Measurements from ENCODE around the gene DUOXA1. TPM values are rescaled to one million over a fixed set of nuclear protein-coding genes. Genes with fewer than 3 reads are reported as not detected.

Gene DUOXA1
- polyA plus RNA-seq, 1 donor, result 0.15 TPM

DNA sequence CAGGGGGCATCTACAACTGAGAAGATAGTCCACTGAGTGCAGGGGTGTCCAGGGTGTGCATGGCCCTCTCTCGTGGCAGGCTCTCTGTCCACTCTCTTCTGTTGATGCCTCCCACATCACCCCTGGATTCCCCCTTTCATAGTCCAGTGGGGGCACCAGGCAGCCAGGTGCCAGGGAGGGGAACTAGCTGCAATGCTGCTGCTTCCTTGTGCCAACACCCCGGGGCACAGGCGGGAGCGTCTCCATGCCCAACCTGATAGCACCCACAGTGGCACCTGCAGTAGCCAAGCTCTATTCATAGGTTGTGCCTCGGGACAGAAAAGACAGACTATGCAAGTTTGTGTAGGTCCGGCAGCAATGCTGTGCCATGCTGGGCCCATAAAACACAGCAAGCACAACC, 27.5 kb downstream of the DUOXA1 start:
- H3K27ac ChIP-seq (ENCODE audit: low read length), result no peak overlapping the region
- H3K36me3 ChIP-seq (ENCODE audit: control insufficient read depth, insufficient read depth, low read length), result no peaks in the 10 kb centered on the region
- no peaks in the 10 kb centered on the region for H3K9me3 ChIP-seq (ENCODE audit: control insufficient read depth, low read depth, low read length)
- peaks cover 27% of the 10 kb centered on the region for H3K27me3 ChIP-seq (ENCODE audit: control insufficient read depth, insufficient read depth, low read length)
- H3K4me3 ChIP-seq (ENCODE audit: low read length), result no peak overlapping the region
- WGBS (ENCODE audit: insufficient coverage, low lambda C conversion rate), result no CpG with 5 or more reads among the region's 6 CpGs
- DNase-seq, result no peak
- no peaks in the 10 kb centered on the region for H3K4me1 ChIP-seq (ENCODE audit: control insufficient read depth, insufficient read depth, low read length)

DNA sequence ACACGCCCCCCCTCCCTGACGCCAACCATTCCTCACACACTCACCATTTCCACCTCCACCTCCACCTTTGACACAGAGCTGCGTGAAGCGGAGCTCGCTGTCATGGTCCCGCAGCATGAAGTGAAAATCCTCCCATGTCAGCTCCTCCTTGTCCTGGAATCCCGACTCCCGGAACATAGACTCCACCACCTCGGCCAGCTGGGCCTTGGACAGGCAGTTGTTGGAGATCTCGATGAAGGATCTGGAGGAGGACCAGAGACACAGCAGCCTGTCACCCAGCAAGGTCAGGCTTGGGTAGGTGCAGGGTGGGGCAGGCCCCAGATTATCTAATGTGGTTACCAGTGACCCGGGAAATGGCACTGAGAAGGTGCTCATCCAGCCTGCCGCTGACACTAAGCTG, 27.9 kb downstream of the DUOXA1 start:
- Histone ChIP-seq H3K27ac (ENCODE audit: low read length) (no peak overlapping the region), H3K9me3 (ENCODE audit: control insufficient read depth, low read depth, low read length) (no peaks in the 10 kb centered on the region), H3K4me3 (ENCODE audit: low read length) (no peak overlapping the region), H3K36me3 (ENCODE audit: control insufficient read depth, insufficient read depth, low read length) (no peaks in the 10 kb centered on the region), H3K27me3 (ENCODE audit: control insufficient read depth, insufficient read depth, low read length) (peaks cover 23% of the 10 kb centered on the region), H3K4me1 (ENCODE audit: control insufficient read depth, insufficient read depth, low read length) (no peaks in the 10 kb centered on the region)
- no CpG with 5 or more reads among the region's 12 CpGs for WGBS (ENCODE audit: insufficient coverage, low lambda C conversion rate)
- no peak for DNase-seq

DNA sequence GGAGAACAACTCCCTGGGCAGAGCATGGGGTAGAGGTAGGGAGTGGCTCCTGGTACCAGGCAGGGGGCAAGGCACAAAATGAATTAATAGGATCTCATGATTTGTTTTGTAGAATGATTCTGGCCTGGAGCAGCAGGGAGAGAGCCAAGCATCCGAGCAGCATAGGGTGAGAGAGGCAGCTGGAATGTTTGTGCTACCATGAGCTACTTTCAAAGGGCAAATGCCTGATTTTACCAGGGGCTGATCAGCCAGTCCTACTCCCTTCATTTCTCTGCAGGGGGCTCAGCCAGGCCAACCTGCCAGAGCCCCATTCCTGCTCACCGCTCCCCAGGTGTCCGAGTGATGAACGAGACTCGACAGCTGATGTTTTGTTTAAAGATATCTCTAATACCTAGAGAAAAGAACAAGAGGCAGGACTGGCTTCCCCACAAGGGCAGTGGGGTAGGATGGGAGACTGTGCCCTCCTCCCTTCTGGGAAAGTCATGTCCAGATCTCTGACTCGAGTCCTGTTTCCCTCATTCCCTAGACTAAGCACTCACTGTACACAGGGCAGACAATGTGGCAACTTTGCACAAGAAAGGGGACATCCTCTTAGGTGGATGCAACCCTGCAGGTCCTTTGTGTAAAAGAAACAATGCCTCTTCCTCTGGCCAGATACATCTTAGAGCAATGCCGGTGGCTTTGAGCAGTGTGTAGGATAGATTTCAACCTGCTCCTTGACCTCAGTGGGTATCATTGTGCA, 28.6 kb downstream of the DUOXA1 start:
- no peaks in the 10 kb centered on the region for H3K9me3 ChIP-seq (ENCODE audit: control insufficient read depth, low read depth, low read length)
- no peak overlapping the region for H3K27ac ChIP-seq (ENCODE audit: low read length)
- H3K4me3 ChIP-seq (ENCODE audit: low read length), result no peak overlapping the region
- no peaks in the 10 kb centered on the region for H3K4me1 ChIP-seq (ENCODE audit: control insufficient read depth, insufficient read depth, low read length)
- DNase-seq, result no peak
- peaks cover 16% of the 10 kb centered on the region for H3K27me3 ChIP-seq (ENCODE audit: control insufficient read depth, insufficient read depth, low read length)
- H3K36me3 ChIP-seq (ENCODE audit: control insufficient read depth, insufficient read depth, low read length), result no peaks in the 10 kb centered on the region
- no CpG with 5 or more reads among the region's 7 CpGs for WGBS (ENCODE audit: insufficient coverage, low lambda C conversion rate)

DNA sequence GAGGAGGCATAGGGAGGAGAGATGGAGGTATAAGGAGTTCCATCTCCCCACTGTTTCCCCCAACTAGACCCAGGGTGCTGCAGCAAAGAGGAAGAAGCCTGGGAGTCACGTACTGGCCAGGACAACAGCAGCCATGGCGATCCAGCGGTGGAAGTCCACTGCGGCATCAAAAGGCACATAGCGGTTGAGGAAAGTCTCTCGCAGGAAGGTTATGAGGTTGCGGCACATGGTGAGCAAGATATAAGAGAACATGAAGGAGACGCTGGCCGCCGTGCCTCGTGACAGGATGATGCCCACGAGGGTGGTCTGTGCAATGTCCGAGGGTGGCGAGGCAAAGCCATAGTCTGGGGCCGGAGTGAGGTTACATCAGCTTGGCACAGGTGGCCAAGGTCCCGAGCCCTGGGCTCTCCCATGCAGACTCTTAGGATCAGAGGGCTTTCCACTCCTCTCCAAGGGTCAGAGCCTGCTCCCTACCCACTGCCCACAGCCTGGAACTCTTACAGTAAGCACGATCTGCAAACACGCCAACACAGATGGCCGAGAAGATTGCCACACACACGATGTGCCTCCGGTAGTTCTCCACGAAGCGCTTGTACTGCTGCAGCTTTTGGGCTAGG, 30.0 kb downstream of the DUOXA1 start:
- H3K27ac ChIP-seq (ENCODE audit: low read length), result no peak overlapping the region
- H3K4me1 ChIP-seq (ENCODE audit: control insufficient read depth, insufficient read depth, low read length), result no peaks in the 10 kb centered on the region
- WGBS (ENCODE audit: insufficient coverage, low lambda C conversion rate), result no CpG with 5 or more reads among the region's 23 CpGs
- H3K36me3 ChIP-seq (ENCODE audit: control insufficient read depth, insufficient read depth, low read length), result no peaks in the 10 kb centered on the region
- H3K4me3 ChIP-seq (ENCODE audit: low read length), result no peak overlapping the region
- DNase-seq, result no peak
- no peaks in the 10 kb centered on the region for H3K9me3 ChIP-seq (ENCODE audit: control insufficient read depth, low read depth, low read length)
- peaks cover 9% of the 10 kb centered on the region for H3K27me3 ChIP-seq (ENCODE audit: control insufficient read depth, insufficient read depth, low read length)

DNA sequence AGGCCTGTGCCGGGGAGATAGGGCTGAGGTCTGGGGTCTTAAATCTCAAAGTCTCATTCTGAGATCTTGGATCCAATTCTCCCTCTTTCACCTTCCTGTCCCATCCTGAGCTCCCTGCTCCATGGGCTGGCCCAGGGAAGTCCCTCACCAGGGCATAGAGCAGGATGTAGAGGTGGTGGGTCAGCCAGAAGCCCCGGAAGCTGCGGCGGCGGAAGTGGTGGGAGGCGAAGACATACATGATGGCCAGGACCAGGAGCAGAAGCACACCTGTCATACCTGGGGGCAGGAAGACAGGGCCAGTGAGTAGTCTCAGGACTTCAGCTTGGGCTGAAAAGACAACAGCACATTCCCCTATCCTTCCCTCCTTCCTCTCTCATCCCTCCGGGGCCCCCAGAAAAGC, 32.2 kb downstream of the DUOXA1 start:
- H3K27me3 ChIP-seq (ENCODE audit: control insufficient read depth, insufficient read depth, low read length), result peaks cover 14% of the 10 kb centered on the region
- no CpG with 5 or more reads among the region's 7 CpGs for WGBS (ENCODE audit: insufficient coverage, low lambda C conversion rate)
- H3K4me1 ChIP-seq (ENCODE audit: control insufficient read depth, insufficient read depth, low read length), result no peaks in the 10 kb centered on the region
- no peak overlapping the region for H3K4me3 ChIP-seq (ENCODE audit: low read length)
- DNase-seq, result no peak
- no peaks in the 10 kb centered on the region for H3K36me3 ChIP-seq (ENCODE audit: control insufficient read depth, insufficient read depth, low read length)
- no peaks in the 10 kb centered on the region for H3K9me3 ChIP-seq (ENCODE audit: control insufficient read depth, low read depth, low read length)
- H3K27ac ChIP-seq (ENCODE audit: low read length), result no peak overlapping the region

DNA sequence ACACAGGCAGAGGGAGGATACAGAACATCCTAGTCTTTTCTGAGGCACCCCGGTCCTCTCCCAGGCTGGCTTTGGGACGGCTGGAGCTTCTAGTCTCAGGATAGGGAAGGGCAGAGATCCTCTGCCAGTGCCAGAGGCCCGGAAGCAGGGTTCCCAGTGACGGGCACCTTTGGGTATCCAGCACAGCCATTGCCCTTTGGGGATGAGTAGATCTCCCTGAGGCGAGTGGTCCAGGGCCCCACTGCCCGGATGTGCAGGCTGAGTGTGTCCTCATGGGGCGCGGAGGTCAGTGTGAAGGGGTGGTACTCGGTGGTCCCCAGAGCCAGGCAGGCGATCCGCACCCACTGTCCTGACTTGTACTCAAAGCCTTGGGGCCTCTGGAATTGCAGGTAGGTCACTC, 34.0 kb downstream of the DUOXA1 start:
- WGBS (ENCODE audit: insufficient coverage, low lambda C conversion rate), result no CpG with 5 or more reads among the region's 11 CpGs
- H3K27ac ChIP-seq (ENCODE audit: low read length), result no peak overlapping the region
- no peak for DNase-seq
- no peaks in the 10 kb centered on the region for H3K9me3 ChIP-seq (ENCODE audit: control insufficient read depth, low read depth, low read length)
- no peaks in the 10 kb centered on the region for H3K36me3 ChIP-seq (ENCODE audit: control insufficient read depth, insufficient read depth, low read length)
- peaks cover 20% of the 10 kb centered on the region for H3K27me3 ChIP-seq (ENCODE audit: control insufficient read depth, insufficient read depth, low read length)
- no peak overlapping the region for H3K4me3 ChIP-seq (ENCODE audit: low read length)
- H3K4me1 ChIP-seq (ENCODE audit: control insufficient read depth, insufficient read depth, low read length), result no peaks in the 10 kb centered on the region

DNA sequence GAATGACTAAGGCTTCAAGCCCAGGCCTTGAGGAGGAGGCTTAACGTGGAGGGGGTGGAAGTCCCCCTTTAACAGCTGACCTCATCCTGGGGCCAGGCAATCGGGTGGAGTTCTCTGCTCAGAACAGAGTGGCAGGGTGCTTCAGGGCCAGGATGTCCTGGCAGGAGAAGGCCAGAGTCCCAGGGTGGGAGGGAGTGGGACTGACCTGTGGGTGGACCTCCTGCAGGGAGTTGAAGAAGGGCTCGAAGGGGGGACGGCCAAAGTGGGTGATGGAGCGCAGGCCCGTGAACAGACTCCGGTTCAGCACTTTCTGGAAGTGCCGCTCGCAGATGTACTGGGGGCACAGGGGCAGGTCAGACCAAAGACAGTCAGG, 35.3 kb downstream of the DUOXA1 start:
- H3K4me3 ChIP-seq (ENCODE audit: low read length), result no peak overlapping the region
- DNase-seq, result no peak
- no peaks in the 10 kb centered on the region for H3K4me1 ChIP-seq (ENCODE audit: control insufficient read depth, insufficient read depth, low read length)
- H3K27ac ChIP-seq (ENCODE audit: low read length), result no peak overlapping the region
- H3K36me3 ChIP-seq (ENCODE audit: control insufficient read depth, insufficient read depth, low read length), result no peaks in the 10 kb centered on the region
- H3K9me3 ChIP-seq (ENCODE audit: control insufficient read depth, low read depth, low read length), result no peaks in the 10 kb centered on the region
- peaks cover 24% of the 10 kb centered on the region for H3K27me3 ChIP-seq (ENCODE audit: control insufficient read depth, insufficient read depth, low read length)
- no CpG with 5 or more reads among the region's 9 CpGs for WGBS (ENCODE audit: insufficient coverage, low lambda C conversion rate)

DNA sequence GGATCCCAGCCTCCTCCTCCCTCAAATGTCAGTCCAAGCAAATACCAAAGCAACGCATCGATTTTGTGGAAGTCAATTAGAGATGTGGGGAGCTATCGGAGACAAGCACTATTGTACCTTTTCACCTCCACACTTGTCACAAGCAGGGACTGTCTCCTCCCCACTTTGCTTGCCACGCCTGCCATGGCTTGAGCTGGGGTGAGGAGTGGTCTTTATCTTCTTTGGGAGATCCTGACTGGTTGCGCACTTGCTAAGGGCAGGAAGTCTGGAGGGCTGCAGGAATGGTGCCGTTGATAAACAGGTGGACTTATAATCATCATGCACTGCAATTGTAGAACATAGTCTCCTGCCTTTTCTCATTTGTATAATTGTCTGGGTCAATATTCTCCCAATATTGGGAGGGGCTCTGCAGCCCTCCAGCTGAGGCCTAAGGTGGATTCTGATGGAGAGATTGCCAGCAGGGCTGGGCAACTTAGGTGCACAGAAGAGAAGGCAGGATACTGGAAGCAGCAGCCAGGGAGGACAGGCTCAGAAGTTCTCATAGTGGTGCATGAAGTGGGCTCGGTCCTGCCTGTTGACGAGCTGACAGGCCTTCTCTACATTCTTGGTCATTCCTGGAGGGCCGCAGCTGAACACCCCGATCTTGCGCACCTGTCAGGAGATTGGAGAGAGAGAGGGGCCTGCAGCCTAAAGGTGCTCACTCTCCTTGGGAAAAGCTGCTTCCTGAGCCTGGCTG, 35.9 kb downstream of the DUOXA1 start:
- Histone ChIP-seq H3K4me1 (ENCODE audit: control insufficient read depth, insufficient read depth, low read length) (no peaks in the 10 kb centered on the region), H3K36me3 (ENCODE audit: control insufficient read depth, insufficient read depth, low read length) (no peaks in the 10 kb centered on the region), H3K27ac (ENCODE audit: low read length) (no peak overlapping the region), H3K27me3 (ENCODE audit: control insufficient read depth, insufficient read depth, low read length) (peaks cover 28% of the 10 kb centered on the region), H3K9me3 (ENCODE audit: control insufficient read depth, low read depth, low read length) (no peaks in the 10 kb centered on the region), H3K4me3 (ENCODE audit: low read length) (no peak overlapping the region)
- no peak for DNase-seq
- WGBS (ENCODE audit: insufficient coverage, low lambda C conversion rate), result no CpG with 5 or more reads among the region's 11 CpGs

DNA sequence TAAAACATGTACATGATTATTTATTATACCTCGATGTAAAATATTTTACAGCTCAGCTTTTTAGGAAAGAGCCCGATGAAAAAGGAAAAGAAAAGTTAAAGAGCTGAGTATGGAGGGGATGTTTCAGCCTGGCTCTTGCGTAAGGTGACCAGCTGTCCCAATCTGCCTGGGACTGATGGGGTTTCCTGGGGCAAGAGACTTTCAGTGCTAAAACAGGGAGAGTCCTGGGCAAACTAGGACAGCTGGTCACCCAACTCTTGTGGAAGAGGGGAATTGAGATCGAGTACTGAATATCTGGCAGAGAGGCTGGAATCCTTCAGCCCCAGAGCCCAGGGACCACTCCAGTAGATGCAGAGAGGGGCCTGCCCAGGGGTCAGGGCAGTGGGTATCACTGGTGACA, 36.7 kb downstream of the DUOXA1 start:
- Histone ChIP-seq H3K27me3 (ENCODE audit: control insufficient read depth, insufficient read depth, low read length) (peaks cover 28% of the 10 kb centered on the region), H3K4me3 (ENCODE audit: low read length) (no peak overlapping the region), H3K4me1 (ENCODE audit: control insufficient read depth, insufficient read depth, low read length) (no peaks in the 10 kb centered on the region), H3K36me3 (ENCODE audit: control insufficient read depth, insufficient read depth, low read length) (no peaks in the 10 kb centered on the region), H3K9me3 (ENCODE audit: control insufficient read depth, low read depth, low read length) (no peaks in the 10 kb centered on the region), H3K27ac (ENCODE audit: low read length) (no peak overlapping the region)
- 100% methylated on average over 2 of the region's 4 CpGs for WGBS (ENCODE audit: insufficient coverage, low lambda C conversion rate)
- DNase-seq, result no peak

DNA sequence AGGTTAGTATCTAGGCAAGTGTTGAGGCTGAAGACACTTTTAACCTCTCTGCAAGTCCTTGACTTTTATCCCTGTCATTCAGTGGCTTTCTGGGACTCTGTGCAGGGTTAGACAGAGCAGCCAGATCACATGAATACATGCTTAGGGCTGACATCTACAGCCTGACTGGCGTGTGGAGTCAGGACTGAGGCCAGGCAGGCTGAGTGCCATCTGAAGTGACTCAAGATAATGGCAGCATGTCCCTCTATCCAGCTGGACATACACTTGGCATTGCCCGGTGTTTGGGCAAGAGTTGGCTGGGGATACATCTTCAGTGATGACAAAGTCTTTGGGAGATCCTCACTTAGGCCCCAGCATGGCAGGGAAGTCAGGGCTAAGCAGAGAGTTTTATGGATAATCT, 38.1 kb downstream of the DUOXA1 start:
- Histone ChIP-seq H3K27ac (ENCODE audit: low read length) (no peak overlapping the region), H3K27me3 (ENCODE audit: control insufficient read depth, insufficient read depth, low read length) (peaks cover 33% of the 10 kb centered on the region), H3K4me1 (ENCODE audit: control insufficient read depth, insufficient read depth, low read length) (no peaks in the 10 kb centered on the region), H3K36me3 (ENCODE audit: control insufficient read depth, insufficient read depth, low read length) (no peaks in the 10 kb centered on the region), H3K9me3 (ENCODE audit: control insufficient read depth, low read depth, low read length) (no peaks in the 10 kb centered on the region), H3K4me3 (ENCODE audit: low read length) (no peak overlapping the region)
- WGBS (ENCODE audit: insufficient coverage, low lambda C conversion rate), result no CpG with 5 or more reads among the region's 2 CpGs
- DNase-seq, result no peak
